ENCODE measurements around the gene CFAP100. TPM values are rescaled to one million over a fixed set of nuclear protein-coding genes. Genes with fewer than 3 reads are reported as not detected.

Gene CFAP100
- total RNA-seq, 1 experiment from 2014 or later = not detected

- no TSS peak for BruUV-seq (replicated peaks)
- intact Hi-C loops (cut with micrococcal nuclease; ENCODE audit: unreplicated experiment) = no loop called here
These were observed 4.5 kb upstream of the CFAP100 start for GRCh38 chr3:126390201-126390600.

GRCh38 chr3:126390751-126391150, 4.0 kb upstream of the CFAP100 start:
- CTCF ChIA-PET = no interaction called here
- H3K9me3 Mint-ChIP-seq (ENCODE audit: low read depth, unreplicated experiment) = no peaks in the 10 kb centered on the region
- H3K4me1 Mint-ChIP-seq (ENCODE audit: low read depth, unreplicated experiment) = peaks cover 18% of the 10 kb centered on the region
- H3K27ac Mint-ChIP-seq (ENCODE audit: unreplicated experiment) = no peak overlapping the region
- DNase-seq = no peak
- H3K4me3 Mint-ChIP-seq (ENCODE audit: low read depth, unreplicated experiment) = no peak overlapping the region
- H3K36me3 Mint-ChIP-seq (ENCODE audit: insufficient read depth, unreplicated experiment) = peaks cover 13% of the 10 kb centered on the region
- no TSS peak for BruUV-seq (replicated peaks)
- intact Hi-C loops (cut with micrococcal nuclease; ENCODE audit: unreplicated experiment) = no loop called here
- no peak for TF ChIP-seq CTCF (IDR thresholded peaks at IDR 0.05; ENCODE audit: unreplicated experiment)
- H3K27me3 Mint-ChIP-seq (ENCODE audit: unreplicated experiment) = peaks cover 58% of the 10 kb centered on the region

More at GRCh38 chr3:126390201-126390600, 4.5 kb upstream of the CFAP100 start:
- peaks cover 13% of the 10 kb centered on the region for H3K36me3 Mint-ChIP-seq (ENCODE audit: insufficient read depth, unreplicated experiment)
- H3K9me3 Mint-ChIP-seq (ENCODE audit: low read depth, unreplicated experiment) = no peaks in the 10 kb centered on the region
- no peak overlapping the region for H3K4me3 Mint-ChIP-seq (ENCODE audit: low read depth, unreplicated experiment)
- DNase-seq = no peak
- peaks cover 18% of the 10 kb centered on the region for H3K4me1 Mint-ChIP-seq (ENCODE audit: low read depth, unreplicated experiment)
- H3K27ac Mint-ChIP-seq (ENCODE audit: unreplicated experiment) = no peak overlapping the region
- no peak for TF ChIP-seq CTCF (IDR thresholded peaks at IDR 0.05; ENCODE audit: unreplicated experiment)
- CTCF ChIA-PET = interaction anchor here (0.6 to 1.8 kb wide), 3 partner anchors 82 to 144 kb away, joined by 3 to 6 read pairs (median 5); no protein-coding TSS in a partner anchor
- H3K27me3 Mint-ChIP-seq (ENCODE audit: unreplicated experiment) = peaks cover 55% of the 10 kb centered on the region

GRCh38 chr3:126391631-126392030, 3.1 kb upstream of the CFAP100 start:
- no peak for TF ChIP-seq CTCF (IDR thresholded peaks at IDR 0.05; ENCODE audit: unreplicated experiment)
- intact Hi-C loops (cut with micrococcal nuclease; ENCODE audit: unreplicated experiment) = no loop called here
- H3K36me3 Mint-ChIP-seq (ENCODE audit: insufficient read depth, unreplicated experiment) = peaks cover 13% of the 10 kb centered on the region
- no peaks in the 10 kb centered on the region for H3K9me3 Mint-ChIP-seq (ENCODE audit: low read depth, unreplicated experiment)
- BruUV-seq (replicated peaks) = no TSS peak
- DNase-seq = no peak
- peaks cover 18% of the 10 kb centered on the region for H3K4me1 Mint-ChIP-seq (ENCODE audit: low read depth, unreplicated experiment)
- CTCF ChIA-PET = interaction anchor here (0.6 to 1.5 kb wide), 4 partner anchors 34 to 186 kb away, joined by 3 to 15 read pairs (median 4); partner anchors contain the start of gene ZXDC
- no peak overlapping the region for H3K27ac Mint-ChIP-seq (ENCODE audit: unreplicated experiment)
- H3K27me3 Mint-ChIP-seq (ENCODE audit: unreplicated experiment) = peaks cover 58% of the 10 kb centered on the region
- no peak overlapping the region for H3K4me3 Mint-ChIP-seq (ENCODE audit: low read depth, unreplicated experiment)

DNA sequence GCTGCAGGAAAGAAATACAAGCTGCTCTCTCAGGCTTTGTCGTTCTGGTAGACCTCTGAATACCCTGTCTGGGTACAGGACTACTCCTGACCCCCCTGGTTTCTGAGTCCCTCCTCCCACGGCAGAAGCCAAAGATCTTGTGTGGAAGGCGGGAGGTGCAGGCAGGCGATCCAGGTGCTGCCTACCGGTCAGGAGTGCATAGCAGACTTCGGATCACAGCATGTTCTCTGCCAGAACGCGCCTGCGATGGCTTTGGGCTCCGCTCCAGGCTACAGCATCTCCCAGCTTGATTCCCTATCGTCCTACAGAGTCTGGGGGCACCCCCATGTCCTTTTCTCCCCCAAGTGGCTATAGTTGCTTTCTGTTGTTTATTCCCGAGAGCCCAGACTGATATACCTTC, 2.5 kb upstream of the CFAP100 start:
- Mint-ChIP-seq H3K27me3 (ENCODE audit: unreplicated experiment) (peaks cover 58% of the 10 kb centered on the region), H3K36me3 (ENCODE audit: insufficient read depth, unreplicated experiment) (peaks cover 13% of the 10 kb centered on the region), H3K27ac (ENCODE audit: unreplicated experiment) (no peak overlapping the region), H3K4me1 (ENCODE audit: low read depth, unreplicated experiment) (peaks cover 18% of the 10 kb centered on the region), H3K4me3 (ENCODE audit: low read depth, unreplicated experiment) (no peak overlapping the region), H3K9me3 (ENCODE audit: low read depth, unreplicated experiment) (no peaks in the 10 kb centered on the region)
- CTCF ChIA-PET = interaction anchor here (1.1 to 1.5 kb wide), 3 partner anchors 73 to 186 kb away, joined by 3 to 4 read pairs (median 3); partner anchors contain the start of gene ZXDC
- no TSS peak for BruUV-seq (replicated peaks)
- no peak for TF ChIP-seq CTCF (IDR thresholded peaks at IDR 0.05; ENCODE audit: unreplicated experiment)
- intact Hi-C loops (cut with micrococcal nuclease; ENCODE audit: unreplicated experiment) = no loop called here
- no peak for DNase-seq

Data from Calu3 (cell line).